IPS-NIHi11 (cell line): ENCODE results near the gene PCYOX1L.

Experiments used
- DNase-seq: peaks from one replicate; pipeline ENCODE4 v3.0.0; 2012; ENCODE audit warnings: mixed read lengths, low spot score

Gene PCYOX1L

DNA sequence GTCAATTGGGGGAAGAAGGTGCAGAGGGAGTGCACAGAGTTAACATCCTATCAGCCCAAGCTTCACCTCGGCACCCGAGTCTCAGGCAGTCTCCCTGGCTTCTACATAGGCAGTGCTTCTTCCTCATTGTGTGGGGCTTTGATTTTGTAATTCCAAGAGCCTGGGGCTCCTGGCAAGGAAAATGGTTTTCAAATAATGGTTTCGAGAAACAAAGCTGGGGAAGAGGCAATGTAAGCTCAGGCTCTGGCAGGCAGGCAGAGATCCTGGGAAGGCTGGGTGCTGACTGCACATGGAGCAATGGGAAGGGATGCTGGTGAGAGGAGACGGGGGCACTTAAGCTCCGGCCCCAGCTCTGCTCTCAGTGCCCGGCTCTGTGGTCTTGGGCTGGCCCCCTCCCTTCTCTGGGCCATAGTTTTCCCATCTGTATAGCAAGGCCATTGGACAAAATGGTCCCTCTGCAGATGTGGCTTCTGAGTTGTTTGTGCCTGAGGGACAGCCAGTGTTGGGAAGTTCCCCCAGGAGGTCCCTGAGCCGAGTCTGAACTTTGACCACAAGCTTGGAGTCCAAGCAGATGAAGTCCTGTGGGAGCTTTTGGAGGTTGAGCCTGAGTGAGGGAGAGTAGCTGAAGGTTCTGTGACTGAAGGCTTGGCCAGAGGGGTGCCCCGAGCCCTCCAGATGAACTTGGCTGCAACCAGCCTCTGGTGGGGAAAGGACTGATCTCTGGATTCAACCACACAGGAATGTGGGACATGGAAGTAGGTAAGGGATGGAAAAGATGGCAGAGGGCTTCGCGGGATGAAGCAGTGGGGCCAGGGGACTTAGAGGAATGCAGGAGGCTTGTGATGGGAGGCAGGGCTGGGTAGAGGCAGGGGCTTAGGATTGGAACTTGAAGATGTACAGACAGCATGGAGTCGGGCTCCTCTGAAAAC, 49.7 kb downstream of the PCYOX1L start:
- DNase-seq: no peak

DNA sequence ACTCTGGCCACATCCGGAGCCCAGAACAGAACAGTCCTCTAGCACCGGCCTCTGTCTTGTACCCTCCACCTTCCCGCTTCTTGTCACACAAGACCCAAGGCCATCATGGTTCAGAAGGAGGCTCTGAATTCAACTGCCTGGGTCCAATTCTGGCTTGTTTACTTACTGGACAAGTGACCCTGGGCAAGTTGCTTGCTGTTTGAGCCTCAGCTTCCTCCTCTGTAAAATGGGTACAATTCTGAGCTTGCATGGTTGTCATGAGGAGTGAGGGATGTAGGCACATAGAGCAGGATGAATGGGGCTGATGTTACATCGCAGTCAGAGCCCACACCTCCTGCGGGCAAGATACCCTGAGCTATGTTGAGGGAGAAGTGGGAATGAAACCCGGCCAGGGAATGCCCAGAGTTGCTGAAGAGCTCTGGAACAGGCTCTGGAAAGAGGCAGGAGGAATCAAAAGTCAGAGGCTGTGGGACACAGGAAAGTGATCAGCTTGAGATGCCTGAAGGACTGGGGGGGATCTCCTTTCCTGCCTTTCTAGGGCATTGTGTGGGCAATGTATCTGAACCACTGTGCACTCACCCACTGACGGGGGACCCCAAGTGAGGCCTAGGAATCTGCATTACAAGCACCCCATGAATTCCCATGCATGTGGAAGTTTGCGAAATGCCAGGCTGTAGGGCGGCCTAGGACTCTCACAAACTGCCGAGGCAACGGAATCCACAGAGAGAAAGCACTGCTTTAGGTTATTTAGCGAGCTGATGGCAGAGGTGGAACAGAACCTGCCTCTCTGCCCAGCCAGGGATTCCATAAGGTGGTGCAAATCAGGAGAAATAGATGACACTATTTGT, 50.6 kb downstream of the PCYOX1L start:
- no peak for DNase-seq

DNA sequence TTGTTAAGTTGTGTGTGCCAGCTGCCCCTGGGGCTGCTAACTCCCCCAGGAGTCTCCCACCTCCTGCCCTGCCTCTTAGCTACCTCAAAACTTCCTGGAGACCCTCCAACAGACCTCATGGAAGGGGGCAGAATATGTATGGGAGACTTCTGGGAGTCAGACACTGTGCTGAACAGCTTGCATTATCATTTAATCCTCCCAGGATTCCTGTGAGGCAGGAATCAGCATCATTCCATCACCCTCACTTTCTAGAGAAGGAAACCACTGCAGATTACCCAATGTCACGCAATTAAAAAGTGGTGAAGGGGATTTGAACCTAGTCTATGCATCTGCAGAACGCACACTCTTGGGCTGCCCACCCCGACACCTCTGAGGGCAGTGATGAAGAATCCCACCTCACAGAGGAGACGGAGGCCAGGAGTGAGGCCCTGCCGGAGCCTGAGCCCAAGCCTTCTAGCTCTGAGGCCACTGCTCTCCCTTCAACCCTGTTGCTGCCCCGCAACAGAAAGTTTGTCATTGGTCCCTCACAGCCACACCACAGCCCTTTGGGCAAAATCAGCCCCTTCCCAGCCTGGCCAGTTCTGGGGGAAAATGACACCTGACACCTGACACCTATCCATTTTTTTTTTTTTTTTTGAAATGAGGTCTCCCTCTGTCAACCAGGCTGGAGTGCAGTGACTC, 51.6 kb downstream of the PCYOX1L start:
- DNase-seq: peak; percentile 51

DNA sequence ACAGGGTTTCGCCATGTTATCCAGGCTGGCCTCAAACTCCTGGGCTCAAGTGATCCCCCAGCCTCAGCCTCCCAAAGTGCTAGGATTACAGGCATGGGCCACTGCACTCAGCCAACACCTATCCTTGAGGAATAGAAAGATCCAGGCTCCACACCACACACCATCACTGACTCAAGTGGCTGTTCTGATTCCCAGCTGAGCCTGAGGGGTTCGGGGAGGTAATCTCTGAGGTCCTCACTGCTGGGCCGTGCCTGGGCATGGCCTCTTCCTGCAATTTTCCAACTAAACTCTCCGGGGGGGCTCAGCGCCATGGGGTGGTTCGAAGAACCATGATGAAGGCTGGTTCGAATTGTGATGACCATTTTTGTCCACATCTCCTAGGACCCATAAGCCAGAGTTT, 52.2 kb downstream of the PCYOX1L start:
- DNase-seq: no peak

DNA sequence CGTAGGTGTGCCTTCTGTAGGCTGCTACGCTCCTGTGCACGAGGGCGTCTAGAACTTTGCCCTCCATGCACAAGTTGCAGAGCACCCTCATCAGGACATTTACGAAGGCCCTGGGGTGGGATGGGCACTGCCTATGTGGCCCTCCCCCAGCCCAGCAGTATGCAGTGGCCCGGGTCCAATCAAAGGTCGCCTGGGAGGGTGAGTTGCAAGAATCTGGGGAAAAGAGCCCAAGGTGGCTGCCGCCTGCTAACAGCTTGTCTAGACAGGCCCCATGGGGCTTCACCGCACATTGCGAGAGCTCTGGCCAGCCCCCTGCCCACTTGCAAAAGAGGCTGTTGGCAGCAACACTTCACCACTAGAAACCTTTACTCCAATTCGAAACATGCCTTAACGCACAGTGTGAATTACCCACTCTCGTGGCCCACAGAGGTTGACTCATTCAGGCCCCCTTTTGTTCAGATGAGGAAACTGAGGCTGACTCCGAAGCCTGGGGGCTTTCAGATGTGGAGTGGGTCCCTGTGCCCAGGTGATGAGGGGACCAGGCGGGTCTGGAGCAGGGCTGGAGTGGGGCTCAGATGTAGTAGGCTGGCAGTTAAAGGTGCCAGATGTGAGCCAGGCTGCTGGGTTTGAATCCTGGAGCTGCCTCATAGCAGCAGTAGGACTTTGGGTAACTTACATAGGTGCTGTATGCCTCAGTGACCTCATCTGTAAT, 53.0 kb downstream of the PCYOX1L start:
- DNase-seq: no peak

DNA sequence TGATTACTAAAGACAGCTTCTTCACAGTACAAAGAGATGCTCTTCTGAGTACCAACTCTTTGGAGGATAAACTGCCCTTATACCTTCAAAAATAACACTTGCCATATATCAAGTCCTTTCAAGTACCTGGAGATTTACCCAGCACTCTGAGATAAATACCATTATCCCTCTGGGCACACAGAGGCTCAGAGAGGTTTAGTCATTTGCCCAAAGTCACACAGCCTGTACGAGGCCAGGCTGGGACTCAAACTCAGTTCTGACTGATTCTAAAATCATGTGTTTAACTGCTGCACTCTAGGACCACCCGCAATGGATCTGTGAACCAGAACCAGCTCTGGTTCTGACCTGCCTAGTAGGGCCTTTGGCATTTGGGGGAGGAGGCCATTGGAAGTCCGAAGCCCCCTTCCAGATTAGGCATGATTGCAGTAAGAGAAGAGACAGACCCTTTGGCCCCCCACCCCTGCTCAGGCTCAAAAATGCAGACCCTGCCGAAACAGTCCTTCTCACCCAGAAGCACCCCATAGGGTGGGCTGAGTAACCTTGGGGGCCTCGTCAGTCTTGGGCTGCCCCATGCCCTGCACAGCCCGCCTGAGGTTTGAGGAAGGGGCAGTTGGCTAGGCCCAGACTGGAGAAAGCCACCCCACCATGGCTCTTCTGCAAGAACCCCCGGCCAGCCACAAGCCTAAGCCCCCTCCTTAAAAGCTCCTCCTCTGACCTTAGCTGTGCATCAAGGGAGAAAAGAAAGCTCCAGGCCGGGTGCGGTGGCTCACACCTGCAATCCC, 54.1 kb downstream of the PCYOX1L start:
- DNase-seq: no peak

DNA sequence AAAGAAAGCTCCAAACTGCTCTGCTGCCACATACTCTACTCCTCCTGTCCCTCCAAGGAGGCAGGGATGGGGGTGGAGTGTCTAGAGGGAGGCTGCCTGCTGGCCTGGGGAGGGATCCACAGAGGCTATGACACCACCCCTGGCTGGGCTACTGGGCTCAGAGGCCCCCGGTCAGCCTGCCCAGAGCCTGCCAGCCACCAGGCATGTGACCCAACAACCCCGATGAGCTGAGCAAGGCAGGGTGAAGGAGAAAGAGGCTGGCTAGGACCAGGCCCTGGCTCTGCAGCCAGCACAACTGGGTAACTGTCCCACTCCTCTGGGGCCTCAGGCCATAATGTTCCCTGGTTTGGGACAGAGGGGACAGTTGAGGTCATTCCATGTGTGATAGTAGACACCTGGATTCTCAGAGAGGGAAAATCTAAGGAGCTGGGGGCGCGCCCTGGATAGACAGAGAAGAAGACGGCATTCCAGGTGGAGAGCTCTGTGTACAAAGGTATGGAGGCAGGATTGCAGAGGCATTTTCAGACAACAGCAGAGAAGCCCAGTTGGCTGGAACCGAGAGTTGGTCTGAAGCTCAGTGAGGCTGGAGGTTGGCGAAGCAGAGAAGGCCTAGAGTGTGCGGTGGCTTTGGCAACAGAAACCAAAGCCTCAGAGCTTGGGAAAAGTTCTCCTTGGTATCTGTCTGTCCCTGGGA, 55.1 kb downstream of the PCYOX1L start:
- DNase-seq: no peak

DNA sequence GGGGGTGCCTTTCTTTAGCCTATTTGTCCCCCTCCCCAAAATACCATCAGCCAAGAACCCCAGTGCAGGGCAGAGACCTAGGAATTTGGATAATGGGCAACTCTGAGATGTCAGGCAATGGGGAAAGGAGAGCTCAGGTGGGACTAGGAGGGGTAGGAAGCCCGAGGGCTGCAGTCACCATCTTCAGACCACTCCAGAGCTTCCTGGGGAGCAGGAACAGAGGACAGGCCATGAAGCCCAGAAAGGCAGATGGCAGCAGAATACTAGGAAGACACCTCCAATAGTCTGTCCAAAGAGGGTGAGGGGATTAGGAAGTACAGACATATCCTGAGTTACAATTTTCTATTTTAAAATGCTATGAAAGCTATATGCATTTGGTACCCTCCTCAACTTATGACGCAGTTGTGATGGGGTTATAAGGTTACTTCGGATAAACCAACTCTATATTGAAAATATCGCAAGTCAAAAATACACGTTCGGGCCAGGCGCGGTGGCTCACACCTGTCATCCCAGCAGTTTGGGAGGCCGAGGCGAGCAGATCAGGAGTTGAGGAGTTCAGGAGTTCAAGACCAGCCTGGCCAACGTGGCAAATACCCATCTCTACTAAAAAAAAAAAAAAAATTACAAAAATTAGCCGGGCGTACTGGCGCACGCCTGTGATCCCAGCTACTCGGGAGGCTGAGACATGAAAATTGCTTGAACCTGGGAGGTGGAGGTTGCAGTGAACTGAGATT, 55.8 kb downstream of the PCYOX1L start:
- no peak for DNase-seq

DNA sequence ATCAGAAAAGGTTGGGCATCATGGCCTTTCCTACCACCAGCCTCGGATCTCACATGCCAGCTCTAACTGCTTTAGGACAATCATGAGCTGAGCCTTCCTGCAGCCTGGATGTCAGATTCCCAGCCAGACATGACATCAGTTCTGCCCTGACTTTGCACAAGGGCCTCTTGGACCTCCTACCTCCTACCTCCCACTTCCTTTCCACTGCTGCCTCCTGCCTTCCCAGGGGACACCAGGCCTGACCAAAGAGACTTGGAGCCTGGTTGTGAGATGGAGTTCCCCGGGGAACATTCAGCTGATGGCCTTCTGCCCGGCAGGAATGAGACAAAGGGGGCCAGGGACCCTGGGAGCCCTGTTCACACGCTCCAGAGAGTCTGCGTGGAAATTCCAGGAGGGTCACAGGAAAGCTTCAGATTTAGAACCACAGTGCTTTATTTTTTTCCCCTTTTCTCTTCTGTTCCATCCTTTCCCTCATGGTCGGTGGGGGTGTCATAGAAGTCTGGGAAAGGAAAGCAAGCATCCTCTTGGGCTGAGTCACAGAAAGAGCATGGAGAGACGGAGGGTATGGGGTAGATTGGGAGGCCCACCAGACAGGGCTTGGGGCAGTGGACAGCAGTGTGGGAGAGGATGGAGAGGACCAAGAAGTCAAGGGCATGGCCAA, 56.7 kb downstream of the PCYOX1L start:
- DNase-seq: no peak

DNA sequence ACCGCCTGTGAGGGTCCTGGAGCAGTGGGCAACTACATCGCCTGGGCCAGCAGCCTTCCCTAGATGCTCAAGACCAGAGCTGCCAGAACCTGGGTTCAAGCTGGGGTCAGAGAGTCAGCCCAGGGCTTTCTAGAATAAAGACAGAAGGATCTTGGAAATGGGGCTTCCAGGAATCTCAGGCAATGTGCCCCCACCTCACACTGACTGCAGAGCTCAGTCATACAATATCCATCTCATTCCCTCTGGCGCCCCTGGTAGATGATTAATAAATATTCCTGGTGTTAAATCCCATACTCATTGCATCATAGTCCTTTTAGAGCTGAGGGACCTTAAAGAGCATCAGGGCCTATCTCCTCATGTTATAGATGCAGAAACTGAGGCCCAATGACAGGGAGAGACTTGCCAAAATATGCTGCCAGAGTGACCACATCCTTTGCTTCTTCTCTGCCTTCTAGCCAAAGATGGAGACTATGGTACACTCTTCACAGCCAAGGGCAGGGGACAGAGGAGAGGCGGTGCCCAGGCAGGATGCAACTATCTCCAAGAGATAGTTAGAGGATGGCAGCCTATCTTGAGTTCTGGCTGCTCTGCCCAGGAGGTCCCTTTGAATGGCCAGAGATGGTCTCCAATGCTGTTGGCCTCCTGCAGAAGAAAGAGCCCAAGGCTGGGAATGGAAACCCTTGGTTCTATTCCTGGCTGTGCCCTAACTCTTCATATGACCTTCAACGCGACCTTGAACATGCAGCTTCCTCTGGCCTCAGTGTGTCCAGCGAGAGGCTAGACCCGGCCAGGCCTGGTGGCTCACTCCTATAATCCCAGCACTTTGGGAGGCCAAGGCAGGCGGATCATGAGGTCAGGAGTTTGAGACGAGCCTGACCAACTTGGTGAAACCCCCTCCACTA, 57.5 kb downstream of the PCYOX1L start:
- DNase-seq: no peak

DNA sequence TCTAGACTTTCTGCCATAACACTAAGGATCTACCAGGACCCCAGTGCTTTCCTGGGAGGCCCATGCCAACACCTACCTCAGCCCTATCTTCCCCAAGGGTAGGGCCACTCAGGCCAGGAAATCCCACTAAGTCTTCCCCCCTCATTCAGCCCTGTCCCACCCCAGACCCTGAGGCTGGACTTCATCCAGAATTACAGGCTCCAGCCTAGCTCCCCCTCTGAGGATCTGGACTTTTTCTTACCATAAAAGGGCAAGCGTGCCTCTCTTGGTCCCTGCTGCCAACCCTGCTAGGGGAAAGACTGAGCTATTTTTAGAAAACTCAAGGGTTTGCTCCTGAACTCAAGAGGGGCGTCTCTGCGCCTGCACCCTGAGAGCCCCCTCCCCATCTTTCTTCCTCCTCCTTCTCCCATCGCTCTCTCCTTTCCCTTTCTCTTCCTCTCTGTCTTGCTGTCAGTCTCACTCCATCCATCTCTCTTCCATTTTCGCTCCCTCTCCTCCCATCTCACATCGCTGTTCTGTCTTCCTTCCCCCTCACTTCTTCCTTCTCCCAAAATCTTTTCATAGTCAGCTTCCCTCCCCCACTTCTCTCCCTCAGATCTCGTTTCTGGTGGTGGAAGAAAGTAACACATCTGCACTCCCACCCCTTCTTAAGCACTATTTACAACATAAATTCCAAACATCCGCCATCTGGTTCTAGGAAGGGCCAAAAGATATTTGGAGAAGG, 59.3 kb downstream of the PCYOX1L start:
- DNase-seq: no peak

DNA sequence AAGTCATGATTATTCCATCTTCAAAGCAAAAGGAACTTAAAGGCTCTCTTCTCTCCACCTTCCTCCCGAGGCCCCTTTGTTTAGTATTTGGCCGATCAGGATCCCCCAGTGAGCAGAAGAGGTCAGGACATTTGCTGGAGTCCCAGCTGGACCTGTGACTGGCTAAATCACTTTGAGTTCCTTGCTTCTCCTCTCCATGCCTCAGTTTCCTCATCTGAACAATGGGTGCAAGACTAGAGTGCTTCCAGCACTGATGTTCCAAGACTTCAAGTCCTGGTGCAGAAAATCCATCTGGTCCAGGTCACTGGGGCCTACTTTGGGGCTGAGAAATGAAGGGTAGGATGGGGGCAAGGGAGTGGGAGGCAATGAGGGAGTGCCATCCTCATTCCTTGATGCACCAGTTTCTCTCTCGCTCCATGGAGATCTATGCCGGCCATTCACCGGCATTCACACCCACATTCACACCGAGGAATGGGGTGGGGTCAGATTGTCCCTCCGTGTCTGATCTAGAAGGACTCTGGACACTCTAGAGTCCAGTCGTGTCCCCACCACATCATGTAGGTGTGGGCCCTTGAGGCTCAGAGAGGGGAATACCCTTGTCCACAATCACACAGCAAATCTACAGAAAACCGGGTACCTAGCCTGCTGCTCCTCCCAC, 60.0 kb downstream of the PCYOX1L start:
- DNase-seq: no peak

DNA sequence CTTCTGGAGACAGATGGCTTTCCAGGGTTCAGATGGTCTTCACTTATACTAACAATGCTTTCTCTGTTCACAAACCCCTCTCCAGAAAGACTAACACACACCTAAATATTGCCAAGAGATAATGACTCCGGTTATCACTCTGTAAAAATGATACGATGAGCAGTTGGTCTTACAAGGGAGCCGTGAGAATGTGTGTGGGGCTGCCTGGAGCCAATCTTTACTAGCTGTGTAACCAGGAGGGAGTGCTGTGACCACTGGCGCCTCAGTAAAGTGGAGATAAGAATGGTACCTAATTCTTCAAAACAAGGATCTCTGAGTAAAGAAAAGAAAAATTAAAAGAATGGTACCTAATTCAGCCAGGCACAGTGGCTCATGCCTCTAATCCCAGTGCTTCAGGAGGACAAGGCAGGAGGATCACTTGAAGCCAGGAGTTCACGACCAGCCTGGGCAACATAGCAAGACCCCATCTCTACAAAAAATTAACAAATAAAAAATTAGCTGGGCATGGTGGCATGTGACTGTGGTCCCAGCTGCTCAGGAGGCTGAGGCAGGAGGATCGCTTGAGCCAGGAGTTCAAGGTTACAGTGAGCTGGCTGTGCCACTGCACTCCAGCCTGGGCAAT, 61.2 kb downstream of the PCYOX1L start:
- no peak for DNase-seq
